Natural killer cell treated with Interleukin-12 subunit alpha and Interleukin-12 subunit beta and Interleukin-15 and Interleukin-18, amount 100 ng/mL, for 72 hours (primary cell): ENCODE results near the gene EIF4E3. TPM values are rescaled to one million over a fixed set of nuclear protein-coding genes. Genes with fewer than 3 reads are reported as not detected.

Source experiments
- ATAC-seq, 2 donors: fragments of 150-1000 bp; cut with Tn5 transposase in 1 of 2; sonication (Bioruptor Pico), chemical (Tn5 transposase) in 1 of 2; 2 replicates each; pipeline ENCODE4 v1.10.0; 2021
- DNase-seq: peaks from one replicate; pipeline ENCODE4 v3.0.0; 2022; ENCODE audit warnings: low spot score
- H3K27ac Mint-ChIP-seq, 2 donors: 1 replicate in 1 of 2; 2 replicates in 1 of 2; pipeline ENCODE4 v1.8.0; 2022; ENCODE audit warnings: mixed read lengths in 2 of 2, mild to moderate bottlenecking in 1 of 2, moderate library complexity in 1 of 2
- H3K27me3 Mint-ChIP-seq, 2 donors: 1 replicate in 1 of 2; 2 replicates in 1 of 2; pipeline ENCODE4 v1.8.0; 2022; ENCODE audit warnings: mixed read lengths in 2 of 2
- H3K36me3 Mint-ChIP-seq: one replicate; pipeline ENCODE4 v1.8.0; 2022; ENCODE audit warnings: mixed read lengths
- H3K4me1 Mint-ChIP-seq, 2 donors: 1 replicate in 1 of 2; 2 replicates in 1 of 2; pipeline ENCODE4 v1.8.0; 2022; ENCODE audit warnings: low read depth in 2 of 2, mixed read lengths in 2 of 2, mild to moderate bottlenecking in 1 of 2
- H3K4me3 Mint-ChIP-seq: one replicate; pipeline ENCODE4 v1.8.0; 2022; ENCODE audit warnings: mixed read lengths
- H3K9me3 Mint-ChIP-seq: 2 replicates; pipeline ENCODE4 v1.8.0; 2022; ENCODE audit warnings: mixed read lengths
- total RNA-seq, 2 donors: library from RNA; stranded (reverse); gene quantifications; one replicate each; pipeline ENCODE4 v1.2.3, GENCODE V29; 2022

Gene EIF4E3
- total RNA-seq, 2 donors from 2014 or later: 20.4 to 24.0 TPM

DNA sequence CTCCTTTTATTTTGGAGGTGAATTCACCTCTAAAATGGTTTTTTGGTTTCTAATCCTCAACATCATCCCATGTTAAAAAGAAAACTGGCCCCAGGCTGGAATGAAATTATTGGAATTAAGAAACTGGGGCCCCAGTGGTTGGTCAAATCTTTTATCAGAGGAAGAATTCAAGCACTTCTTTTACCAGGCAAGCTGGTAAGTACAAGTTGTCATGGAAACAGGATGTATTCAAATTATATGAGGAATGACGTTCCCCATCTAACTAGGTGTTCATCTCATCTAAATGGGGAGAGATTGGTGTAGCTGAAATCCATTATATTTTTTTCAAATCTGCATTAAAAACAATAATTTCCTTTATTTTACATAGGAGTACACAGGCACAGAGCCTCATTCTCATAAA lies 9.7 kb upstream of the EIF4E3 start:
- Mint-ChIP-seq H3K9me3 (no peaks in the 10 kb centered on the region), H3K4me3 (no peak overlapping the region), H3K4me1 (peaks cover 3% of the 10 kb centered on the region in 2 donors), H3K36me3 (peaks cover 6% of the 10 kb centered on the region), H3K27ac (no peak overlapping the region), H3K27me3 (peaks cover 21% of the 10 kb centered on the region in 2 donors)
- no peak for ATAC-seq
- DNase-seq: no peak

DNA sequence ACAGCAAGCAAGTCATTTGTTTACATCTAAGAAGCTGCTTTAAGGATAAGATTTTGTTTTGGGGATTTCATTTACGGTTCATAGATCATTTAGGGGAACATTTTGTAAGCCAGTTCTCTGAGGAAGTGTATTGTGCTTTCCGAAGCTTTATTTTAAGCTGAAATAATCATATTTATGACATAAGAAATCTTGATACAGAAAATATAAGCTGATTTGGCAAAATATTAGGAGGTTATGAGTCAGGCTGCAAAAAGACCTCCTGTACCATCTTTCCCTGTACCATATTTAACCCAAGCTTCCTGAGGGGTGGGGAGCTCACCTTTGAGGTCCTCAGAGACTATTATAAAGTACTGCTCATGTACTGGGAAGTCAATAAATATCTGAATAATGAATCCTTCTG lies 8.1 kb upstream of the EIF4E3 start:
- Mint-ChIP-seq H3K9me3 (no peaks in the 10 kb centered on the region), H3K27ac (no peak overlapping the region), H3K27me3 (peaks cover 11 to 21% of the 10 kb centered on the region in 2 donors), H3K36me3 (peaks cover 6% of the 10 kb centered on the region), H3K4me3 (no peak overlapping the region), H3K4me1 (peaks cover 10 to 16% of the 10 kb centered on the region in 2 donors)
- ATAC-seq: no peak
- no peak for DNase-seq

GRCh38 chr3:71732637-71733036 lies 7.4 kb upstream of the EIF4E3 start:
- Mint-ChIP-seq H3K27me3 (peaks cover 10 to 14% of the 10 kb centered on the region in 2 donors), H3K9me3 (no peaks in the 10 kb centered on the region), H3K4me3 (no peak overlapping the region), H3K4me1 (peaks cover 10 to 18% of the 10 kb centered on the region in 2 donors), H3K36me3 (peaks cover 6% of the 10 kb centered on the region), H3K27ac (no peak overlapping the region)
- ATAC-seq: no peak
- no peak for DNase-seq

DNA sequence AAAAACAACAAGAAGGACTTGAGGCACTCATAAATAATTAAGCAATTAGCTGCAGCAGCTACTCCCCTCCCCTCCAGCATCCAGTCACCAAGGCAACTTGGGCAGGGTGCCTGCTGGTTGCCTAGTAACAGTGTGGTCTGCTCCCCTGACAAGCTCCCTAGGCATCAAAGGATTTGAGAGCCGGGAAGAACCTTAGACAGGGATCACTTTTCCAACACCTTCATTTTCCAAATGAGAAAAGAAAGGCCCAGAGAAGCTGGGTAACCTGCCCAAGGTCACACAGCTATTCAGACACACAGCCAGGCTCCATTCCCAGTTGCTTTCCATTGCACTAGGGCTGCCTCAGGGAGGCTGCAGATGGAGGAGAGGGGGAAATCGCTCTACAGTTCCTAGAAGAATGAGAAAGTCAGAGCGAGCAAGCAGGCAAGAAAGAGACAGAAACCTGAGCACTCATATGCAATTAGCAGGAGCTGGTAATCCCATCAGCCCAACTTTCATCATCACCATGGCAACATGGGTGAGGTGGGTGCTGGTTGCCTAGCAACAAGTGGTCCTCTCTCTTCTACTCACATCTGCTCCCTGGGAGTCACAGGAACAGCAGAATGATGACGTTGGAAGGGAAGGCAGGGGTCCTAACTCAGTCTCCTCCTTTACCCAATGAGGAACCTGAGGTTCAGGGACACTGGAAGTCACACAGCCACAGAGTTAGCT lies 3.6 kb upstream of the EIF4E3 start:
- Mint-ChIP-seq H3K27me3 (no peaks in the 10 kb centered on the region), H3K36me3 (peaks cover 5% of the 10 kb centered on the region), H3K27ac (peak overlapping the region in 1 of 2 donors; percentile 32), H3K4me3 (no peak overlapping the region), H3K4me1 (peaks cover 25 to 40% of the 10 kb centered on the region in 2 donors), H3K9me3 (no peaks in the 10 kb centered on the region)
- DNase-seq (no peak), ATAC-seq (no peak)

- DNase-seq (no peak), ATAC-seq (peak in 1 of 2 donors; percentile 14)
- Mint-ChIP-seq H3K4me3 (peak overlapping the region; percentile 84), H3K36me3 (peaks cover 5% of the 10 kb centered on the region), H3K4me1 (peaks cover 46 to 64% of the 10 kb centered on the region in 2 donors), H3K27me3 (no peaks in the 10 kb centered on the region), H3K27ac (peak overlapping the region; percentile 87), H3K9me3 (no peaks in the 10 kb centered on the region)
Measured at GRCh38 chr3:71726146-71726545, 944 bp upstream of the EIF4E3 start.

DNA sequence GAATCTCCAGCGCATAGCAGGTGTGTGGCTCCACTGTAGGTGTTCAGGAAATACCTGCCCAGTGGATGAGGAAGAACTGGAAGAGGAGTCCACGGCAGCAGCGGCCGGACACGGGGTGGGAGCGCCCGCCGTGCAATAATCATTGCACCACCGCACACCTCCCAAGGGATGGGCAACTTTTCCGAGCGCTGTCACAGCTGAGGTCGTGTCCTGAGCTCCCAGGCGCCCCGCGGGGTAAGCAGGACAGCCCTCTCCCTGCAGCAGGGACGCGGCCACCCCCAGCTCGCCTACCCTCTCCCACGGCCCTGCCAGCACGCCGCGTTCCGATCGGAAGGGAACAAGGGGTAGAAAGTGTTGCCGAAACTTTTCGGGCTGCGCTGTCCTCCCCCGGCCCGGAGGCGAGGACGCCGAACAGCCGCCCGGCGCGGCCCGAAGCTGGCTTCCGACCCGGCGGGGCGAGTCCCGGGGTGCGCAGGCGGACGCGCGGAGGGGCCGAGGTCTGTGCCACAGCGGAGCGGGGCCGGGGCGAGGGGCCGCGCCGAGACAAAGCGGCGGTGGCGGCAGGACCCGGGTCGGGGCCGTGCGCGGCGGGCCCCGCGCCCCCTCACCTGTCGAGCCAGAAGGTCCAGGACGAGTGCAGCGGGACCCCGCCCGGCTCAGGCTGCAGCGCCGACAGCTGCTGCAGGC lies 475 bp downstream of the EIF4E3 start:
- Mint-ChIP-seq H3K27me3 (no peaks in the 10 kb centered on the region), H3K4me3 (peak overlapping the region; percentile 99), H3K9me3 (no peaks in the 10 kb centered on the region), H3K4me1 (peaks cover 50 to 69% of the 10 kb centered on the region in 2 donors), H3K36me3 (peaks cover 5% of the 10 kb centered on the region), H3K27ac (peak overlapping the region; percentile 88 to 95)
- peak; percentile 68 for DNase-seq
- peak; percentile 60 to 62 for ATAC-seq

DNA sequence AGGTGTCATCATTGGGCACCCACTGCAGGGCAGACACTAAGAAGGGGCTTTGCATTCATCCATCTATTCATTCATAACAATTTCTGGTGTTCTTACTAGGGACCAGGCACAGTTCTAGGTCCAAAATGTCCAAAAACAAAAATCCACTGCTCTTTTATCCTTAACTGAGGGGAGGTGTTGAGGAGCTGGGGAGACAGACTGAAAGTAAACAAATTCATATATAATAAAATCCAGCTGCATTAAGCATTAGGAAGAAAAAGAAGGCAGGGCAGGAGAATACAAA lies 1.1 kb downstream of the EIF4E3 start:
- H3K4me1 Mint-ChIP-seq: peaks cover 52 to 70% of the 10 kb centered on the region in 2 donors
- H3K27me3 Mint-ChIP-seq: no peaks in the 10 kb centered on the region
- peak overlapping the region; percentile 99 for H3K4me3 Mint-ChIP-seq
- H3K9me3 Mint-ChIP-seq: no peaks in the 10 kb centered on the region
- peak overlapping the region; percentile 88 to 95 for H3K27ac Mint-ChIP-seq
- peaks cover 9% of the 10 kb centered on the region for H3K36me3 Mint-ChIP-seq
- DNase-seq (no peak), ATAC-seq (no peak)

DNA sequence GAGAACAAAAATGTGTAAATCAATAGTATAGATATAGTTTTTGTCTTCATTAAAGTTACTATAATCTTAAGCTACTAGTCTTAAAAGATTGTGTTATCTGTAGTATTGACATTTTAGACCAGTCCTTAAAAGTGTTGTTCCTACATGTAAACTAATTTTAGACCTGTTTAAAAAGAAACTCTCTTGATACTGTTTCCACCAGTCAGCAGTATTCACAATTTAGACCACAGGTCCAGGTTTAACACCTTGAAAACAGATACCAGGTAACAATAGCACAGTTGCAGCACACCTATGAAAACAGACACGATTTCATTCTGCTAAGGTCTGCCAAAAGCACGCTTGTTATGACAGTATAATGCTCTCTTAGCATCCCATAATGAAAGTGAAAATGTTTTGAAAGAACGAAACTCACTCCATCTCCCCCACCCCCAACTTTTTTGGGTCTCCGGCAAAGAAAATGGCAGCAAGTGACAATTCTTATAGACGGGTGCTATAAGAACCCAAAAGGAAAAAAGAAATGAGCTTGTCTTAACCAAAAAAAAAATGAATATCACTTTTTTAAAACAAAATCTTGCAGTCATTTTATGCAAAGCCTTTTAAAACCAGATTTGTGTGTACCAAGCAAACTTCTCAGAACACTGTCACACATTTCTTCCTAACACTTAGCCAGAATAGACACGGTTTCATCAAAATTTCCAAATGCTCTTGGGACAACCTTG lies 1.6 kb downstream of the EIF4E3 start:
- Mint-ChIP-seq H3K36me3 (peaks cover 9% of the 10 kb centered on the region), H3K27me3 (no peaks in the 10 kb centered on the region), H3K4me3 (peak overlapping the region; percentile 99), H3K27ac (peak overlapping the region; percentile 88 to 95), H3K4me1 (peaks cover 54 to 73% of the 10 kb centered on the region in 2 donors), H3K9me3 (no peaks in the 10 kb centered on the region)
- ATAC-seq (peak; percentile 59 to 73), DNase-seq (peak; percentile 72)

GRCh38 chr3:71722693-71723092 lies 2.5 kb downstream of the EIF4E3 start:
- Mint-ChIP-seq H3K4me1 (peaks cover 63 to 76% of the 10 kb centered on the region in 2 donors), H3K27ac (peak overlapping the region; percentile 88 to 95), H3K27me3 (no peaks in the 10 kb centered on the region), H3K4me3 (peak overlapping the region; percentile 99), H3K36me3 (peaks cover 9% of the 10 kb centered on the region), H3K9me3 (no peaks in the 10 kb centered on the region)
- no peak for DNase-seq
- no peak for ATAC-seq

DNA sequence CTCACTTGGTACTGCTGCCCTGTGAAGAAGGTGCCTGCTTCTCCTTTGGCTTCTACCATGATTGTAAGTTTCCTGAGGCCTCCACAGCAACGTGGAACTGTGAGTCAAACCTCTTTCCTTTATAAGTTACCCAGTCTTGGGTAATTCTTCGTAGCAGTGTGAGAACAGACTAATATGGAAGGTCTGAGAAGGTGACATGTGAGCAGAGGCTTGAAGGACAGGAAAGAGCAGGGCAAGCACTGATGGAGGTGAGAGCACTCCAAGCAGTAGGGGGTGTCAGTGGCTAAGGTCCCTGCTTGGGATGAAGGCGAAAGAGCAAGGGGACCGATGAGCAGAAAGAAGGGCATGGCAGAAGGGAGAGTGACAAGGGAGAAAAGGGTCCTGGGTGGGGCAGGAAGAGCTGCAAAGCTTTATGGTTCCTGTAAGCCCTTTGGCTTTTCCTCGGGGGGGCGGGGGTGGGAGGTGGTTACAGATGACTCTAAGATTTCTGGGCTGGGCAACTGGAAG lies 3.5 kb downstream of the EIF4E3 start:
- Mint-ChIP-seq H3K36me3 (peaks cover 9% of the 10 kb centered on the region), H3K4me1 (peaks cover 71 to 81% of the 10 kb centered on the region in 2 donors), H3K27ac (peak overlapping the region; percentile 88 to 95), H3K9me3 (no peaks in the 10 kb centered on the region), H3K27me3 (no peaks in the 10 kb centered on the region), H3K4me3 (peak overlapping the region; percentile 78)
- ATAC-seq (peak; percentile 48 to 61), DNase-seq (no peak)

DNA sequence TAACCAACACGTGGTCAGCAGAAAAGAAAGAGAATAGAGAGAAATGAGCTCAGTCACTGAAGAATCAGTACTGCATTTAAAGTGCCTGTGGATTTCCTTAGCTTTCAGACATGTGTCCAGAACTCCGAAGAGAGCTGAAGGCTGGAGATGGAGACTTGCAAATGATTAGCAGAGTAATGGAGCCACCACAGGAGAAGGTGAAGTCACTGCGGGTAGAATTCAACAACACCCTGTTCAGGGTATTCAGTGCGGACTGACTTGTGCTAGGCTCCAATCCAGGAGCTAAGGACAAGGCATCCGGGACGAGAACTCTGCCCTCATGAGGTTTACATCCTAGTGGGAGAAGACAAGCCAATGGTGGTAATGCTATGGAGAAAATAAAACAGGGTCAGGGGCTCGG lies 4.2 kb downstream of the EIF4E3 start:
- Mint-ChIP-seq H3K36me3 (peaks cover 9% of the 10 kb centered on the region), H3K4me3 (peak overlapping the region; percentile 78), H3K9me3 (no peaks in the 10 kb centered on the region), H3K27ac (peak overlapping the region; percentile 88 to 95), H3K27me3 (no peaks in the 10 kb centered on the region), H3K4me1 (peaks cover 70 to 78% of the 10 kb centered on the region in 2 donors)
- DNase-seq (no peak), ATAC-seq (no peak)

DNA sequence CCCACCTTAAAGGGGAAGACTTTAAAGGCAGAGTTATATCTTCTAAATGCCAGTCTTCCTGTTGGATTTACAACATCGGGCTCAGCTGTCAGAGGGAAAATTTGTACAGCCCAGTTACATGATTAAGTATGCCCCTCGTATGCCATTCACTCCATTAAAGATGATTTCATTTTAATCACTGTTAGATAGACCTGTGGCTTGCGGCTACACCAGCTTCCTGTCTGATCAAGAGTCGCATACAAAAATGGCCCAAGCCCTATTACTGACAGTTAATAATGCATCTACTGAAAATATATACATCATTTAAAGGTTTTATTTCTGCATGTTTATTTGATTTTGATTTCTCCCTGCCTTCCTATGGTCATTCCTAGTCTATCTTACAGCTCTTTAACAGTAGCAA lies 7.1 kb downstream of the EIF4E3 start:
- H3K4me1 Mint-ChIP-seq: peaks cover 66 to 76% of the 10 kb centered on the region in 2 donors
- H3K27ac Mint-ChIP-seq: peak overlapping the region; percentile 47 to 61
- H3K27me3 Mint-ChIP-seq: no peaks in the 10 kb centered on the region
- peaks cover 4% of the 10 kb centered on the region for H3K36me3 Mint-ChIP-seq
- peak overlapping the region; percentile 41 for H3K4me3 Mint-ChIP-seq
- ATAC-seq: peak; percentile 57 to 63
- peak; percentile 75 for DNase-seq
- H3K9me3 Mint-ChIP-seq: no peaks in the 10 kb centered on the region

GRCh38 chr3:71714595-71714994 lies 10.6 kb downstream of the EIF4E3 start:
- no peaks in the 10 kb centered on the region for H3K27me3 Mint-ChIP-seq
- peaks cover 4% of the 10 kb centered on the region for H3K36me3 Mint-ChIP-seq
- peak overlapping the region; percentile 19 to 77 for H3K27ac Mint-ChIP-seq
- ATAC-seq: no peak
- no peak overlapping the region for H3K4me3 Mint-ChIP-seq
- H3K4me1 Mint-ChIP-seq: peaks cover 54 to 63% of the 10 kb centered on the region in 2 donors
- H3K9me3 Mint-ChIP-seq: no peaks in the 10 kb centered on the region
- DNase-seq: no peak

GRCh38 chr3:71713041-71713440 lies 12.2 kb downstream of the EIF4E3 start:
- DNase-seq (no peak), ATAC-seq (no peak)
- Mint-ChIP-seq H3K4me1 (peaks cover 52 to 61% of the 10 kb centered on the region in 2 donors), H3K9me3 (no peaks in the 10 kb centered on the region), H3K27me3 (no peaks in the 10 kb centered on the region), H3K36me3 (no peaks in the 10 kb centered on the region), H3K27ac (peak overlapping the region in 1 of 2 donors; percentile 5), H3K4me3 (no peak overlapping the region)
